Liver (tissue), 3 donors: ENCODE measurements around the gene PRSS3.

Experiments used
- CTCF ChIP-seq: fragments of 150-350 bp; IDR thresholded peaks from 2 replicates; pipeline ENCODE4 v1.5.1; 2017; ENCODE audit warnings: improper control_type of control experiment, low read depth, low read length; ENCODE audit not compliant: missing input control
- RAD21 ChIP-seq, 2 donors: IDR thresholded peaks; 2 replicates each; pipeline ENCODE4 v1.6.1; 2016; ENCODE audit warnings: antibody characterized with exemption in 2 of 2, mild to moderate bottlenecking in 2 of 2
- SP1 ChIP-seq: IDR thresholded peaks from 2 replicates; pipeline ENCODE4 v1.6.1; 2018; ENCODE audit warnings: antibody characterized with exemption, mild to moderate bottlenecking
- donor health status: healthy.
- donor health status: healthy.

DNA sequence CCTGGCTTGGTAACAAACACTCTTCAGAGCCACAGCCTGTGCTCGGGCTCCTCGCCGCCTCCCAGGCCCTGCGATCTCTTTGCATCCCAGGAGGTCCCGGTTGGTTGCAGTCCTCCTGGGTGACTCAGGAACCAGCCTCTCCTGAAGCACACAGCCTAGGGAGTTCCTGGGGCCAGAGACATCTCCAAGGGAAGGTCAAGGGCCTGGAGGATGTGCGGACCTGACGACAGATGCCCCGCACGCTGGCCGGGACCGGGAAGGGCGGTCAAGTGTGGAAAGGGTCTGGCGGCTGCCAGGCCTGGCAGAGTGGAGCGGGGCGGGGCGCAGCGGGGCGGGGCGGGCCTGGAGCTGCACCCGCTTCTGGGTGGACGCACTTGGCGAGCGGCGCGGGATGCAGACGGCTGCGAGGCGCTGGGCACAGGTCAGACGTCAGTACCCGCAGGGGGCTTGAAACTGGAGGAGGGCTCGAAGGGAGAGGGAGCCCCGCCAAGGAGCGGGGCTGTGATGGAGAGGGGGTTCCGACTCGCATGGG, 45.0 kb upstream of the PRSS3 start:
- TF ChIP-seq SP1 (no peak), CTCF (no peak), RAD21 (IDR thresholded peaks at IDR 0.05) (no peak)
